ENCODE results near the gene HOXA3. TPM values are rescaled to one million over a fixed set of nuclear protein-coding genes. Genes with fewer than 3 reads are reported as not detected.

Gene HOXA3
- total RNA-seq, 4 donors from 2014 or later: 5.5 to 19.9 (median 6.2) TPM

DNA sequence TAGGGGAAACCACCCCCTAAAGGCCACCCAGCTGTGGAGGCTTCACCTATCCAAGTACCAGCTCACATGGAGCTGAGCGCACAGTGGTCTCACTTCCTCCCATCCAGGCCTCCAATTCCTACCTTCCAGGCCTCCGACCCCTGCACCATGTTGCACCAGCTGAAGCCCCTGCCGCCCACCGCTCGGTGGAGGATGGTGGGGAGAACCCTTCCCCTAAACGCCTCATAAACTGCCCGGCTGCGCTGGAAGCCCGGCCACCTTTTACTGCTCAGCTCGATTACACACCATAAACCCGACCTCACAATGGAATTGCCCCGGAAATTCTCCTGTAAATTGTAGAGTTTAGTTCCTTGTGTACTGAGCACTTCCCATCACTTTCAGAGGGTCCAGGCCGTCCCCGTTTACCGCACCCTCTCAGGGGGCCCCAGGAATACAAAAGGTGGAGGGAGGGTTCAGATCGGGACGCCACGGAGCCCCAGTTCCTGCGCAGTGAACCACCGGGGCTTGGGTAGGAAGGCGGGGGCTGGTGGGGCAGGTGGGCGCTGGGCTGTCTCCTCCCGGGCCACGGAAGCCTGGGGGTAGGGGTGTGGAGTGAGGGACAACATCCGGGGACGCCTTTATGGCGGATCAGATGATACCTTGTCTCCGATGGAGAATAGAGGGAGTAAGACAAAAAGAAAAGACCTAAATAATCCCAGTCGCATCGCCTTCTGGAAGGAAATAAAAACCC, 5.5 kb upstream of the HOXA3 start:
- TF ChIP-seq, protein P1, sequence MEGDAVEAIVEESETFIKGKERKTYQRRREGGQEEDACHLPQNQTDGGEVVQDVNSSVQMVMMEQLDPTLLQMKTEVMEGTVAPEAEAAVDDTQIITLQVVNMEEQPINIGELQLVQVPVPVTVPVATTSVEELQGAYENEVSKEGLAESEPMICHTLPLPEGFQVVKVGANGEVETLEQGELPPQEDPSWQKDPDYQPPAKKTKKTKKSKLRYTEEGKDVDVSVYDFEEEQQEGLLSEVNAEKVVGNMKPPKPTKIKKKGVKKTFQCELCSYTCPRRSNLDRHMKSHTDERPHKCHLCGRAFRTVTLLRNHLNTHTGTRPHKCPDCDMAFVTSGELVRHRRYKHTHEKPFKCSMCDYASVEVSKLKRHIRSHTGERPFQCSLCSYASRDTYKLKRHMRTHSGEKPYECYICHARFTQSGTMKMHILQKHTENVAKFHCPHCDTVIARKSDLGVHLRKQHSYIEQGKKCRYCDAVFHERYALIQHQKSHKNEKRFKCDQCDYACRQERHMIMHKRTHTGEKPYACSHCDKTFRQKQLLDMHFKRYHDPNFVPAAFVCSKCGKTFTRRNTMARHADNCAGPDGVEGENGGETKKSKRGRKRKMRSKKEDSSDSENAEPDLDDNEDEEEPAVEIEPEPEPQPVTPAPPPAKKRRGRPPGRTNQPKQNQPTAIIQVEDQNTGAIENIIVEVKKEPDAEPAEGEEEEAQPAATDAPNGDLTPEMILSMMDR (IDR thresholded peaks at IDR 0.05): no peak
- TF ChIP-seq POLR2AphosphoS5 (IDR thresholded peaks at IDR 0.05): no peak
- no peak for TF ChIP-seq EP300 (IDR thresholded peaks at IDR 0.05)
- no peak for TF ChIP-seq POLR2A (IDR thresholded peaks at IDR 0.05)
- no peaks in the 10 kb centered on the region for H3K36me3 ChIP-seq
- H3K4me1 ChIP-seq: peaks cover 79% of the 10 kb centered on the region
- H3K4me3 ChIP-seq: peak overlapping the region; percentile 84
- DNase-seq (ENCODE audit: low spot score in 2 of 2): peak; percentile 69 to 74
- H3K9me3 ChIP-seq: no peaks in the 10 kb centered on the region
- H3K27ac ChIP-seq: peak overlapping the region; percentile 97
- peaks cover 13% of the 10 kb centered on the region for H3K27me3 ChIP-seq
- 45% methylated on average over 30 of the region's 30 CpGs for WGBS

DNA sequence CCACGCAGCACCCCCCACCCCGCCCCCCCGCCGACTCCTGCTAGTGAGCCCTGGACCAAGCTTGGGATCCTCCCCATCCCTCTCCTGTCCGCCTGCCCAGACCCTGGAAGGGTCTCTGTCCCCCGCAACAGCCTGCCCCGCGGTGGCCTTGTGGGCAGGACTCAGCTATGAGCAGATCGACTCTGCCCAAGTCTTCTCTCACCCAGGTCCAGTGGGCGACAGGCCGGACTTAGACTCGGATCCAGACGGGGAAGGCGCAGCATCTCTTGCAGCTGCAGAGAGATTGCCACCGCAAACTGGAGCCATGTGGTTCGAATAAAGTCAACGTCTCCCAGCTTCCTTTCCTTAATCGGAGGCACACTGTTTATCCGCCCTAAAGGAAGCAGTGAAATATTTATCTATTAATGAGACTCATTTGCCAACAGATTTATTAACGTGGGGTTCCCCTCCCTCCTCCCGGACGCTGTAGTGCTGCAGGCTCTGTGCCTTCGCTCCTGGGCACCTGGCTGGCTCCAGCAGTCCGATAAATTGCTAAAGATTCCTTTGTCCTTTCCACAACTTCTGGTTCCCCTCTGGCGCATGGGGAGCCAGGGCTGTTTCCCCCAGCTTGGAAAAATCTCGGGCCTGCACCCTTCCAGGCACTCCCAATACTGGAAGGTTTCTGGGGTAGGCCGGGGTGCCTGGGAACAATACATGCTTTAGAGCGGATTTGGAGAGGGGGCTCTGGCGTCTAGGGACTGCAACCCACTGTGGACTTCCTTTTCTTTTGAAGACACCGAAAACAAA, 4.7 kb upstream of the HOXA3 start:
- peak; percentile 71 to 74 for DNase-seq (ENCODE audit: low spot score in 2 of 2)
- peaks cover 15% of the 10 kb centered on the region for H3K27me3 ChIP-seq
- TF ChIP-seq EP300 (IDR thresholded peaks at IDR 0.05) (no peak), POLR2AphosphoS5 (IDR thresholded peaks at IDR 0.05) (no peak)
- TF ChIP-seq, protein P1 (IDR thresholded peaks at IDR 0.05): no peak
- 24% methylated on average over 23 of the region's 30 CpGs for WGBS
- H3K36me3 ChIP-seq: no peaks in the 10 kb centered on the region
- peak overlapping the region; percentile 97 for H3K27ac ChIP-seq
- H3K9me3 ChIP-seq: no peaks in the 10 kb centered on the region
- H3K4me3 ChIP-seq: peak overlapping the region; percentile 84
- H3K4me1 ChIP-seq: peaks cover 85% of the 10 kb centered on the region

- Histone ChIP-seq H3K27ac (peak within 1 kb of the TSS; percentile 97), H3K9me3 (no peaks in the 10 kb centered on the region), H3K4me3 (peak within 1 kb of the TSS; percentile 84), H3K4me1 (peaks cover 85% of the 10 kb centered on the region), H3K36me3 (no peaks in the 10 kb centered on the region), H3K27me3 (peaks cover 15% of the 10 kb centered on the region)
- 0% methylated on average over 6 of the region's 33 CpGs for WGBS
- no peak for TF ChIP-seq POLR2A (IDR thresholded peaks at IDR 0.05)
- TF ChIP-seq EP300 (IDR thresholded peaks at IDR 0.05): no peak
- TF ChIP-seq POLR2AphosphoS5 (IDR thresholded peaks at IDR 0.05): no peak
- TF ChIP-seq, protein P1 (IDR thresholded peaks at IDR 0.05): no peak
- DNase-seq (ENCODE audit: low spot score in 2 of 2): peak; percentile 91 to 93
Observed at GRCh38 chr7:27156508-27156898, 4.1 kb upstream of the HOXA3 start, which contains the start of gene HOXA7. TSS of gene HOXA7 (minus strand) at chr7:27156675. CDS start at chr7:27156545, 130 bp downstream.

GRCh38 chr7:27155816-27156507, 3.6 kb upstream of the HOXA3 start:
- Histone ChIP-seq H3K36me3 (no peaks in the 10 kb centered on the region), H3K27ac (peak overlapping the region; percentile 97), H3K4me3 (peak overlapping the region; percentile 84), H3K9me3 (no peaks in the 10 kb centered on the region), H3K4me1 (peaks cover 86% of the 10 kb centered on the region), H3K27me3 (peaks cover 15% of the 10 kb centered on the region)
- DNase-seq (ENCODE audit: low spot score in 2 of 2): peak; percentile 70 to 82
- 3% methylated on average over 16 of the region's 63 CpGs for WGBS
- TF ChIP-seq EP300 (IDR thresholded peaks at IDR 0.05) (no peak), POLR2AphosphoS5 (IDR thresholded peaks at IDR 0.05) (peak; percentile 24 to 65 (median 53))

- Histone ChIP-seq H3K4me1 (peaks cover 86% of the 10 kb centered on the region), H3K27me3 (peaks cover 15% of the 10 kb centered on the region), H3K4me3 (peak overlapping the region; percentile 84), H3K27ac (peak overlapping the region; percentile 97), H3K9me3 (no peaks in the 10 kb centered on the region), H3K36me3 (no peaks in the 10 kb centered on the region)
- 49% methylated on average over 27 of the region's 48 CpGs for WGBS
- no peak for TF ChIP-seq POLR2A (IDR thresholded peaks at IDR 0.05)
- no peak for TF ChIP-seq POLR2AphosphoS5 (IDR thresholded peaks at IDR 0.05)
- TF ChIP-seq, protein P1 (IDR thresholded peaks at IDR 0.05): no peak
- TF ChIP-seq EP300 (IDR thresholded peaks at IDR 0.05): no peak
- peak; percentile 70 to 77 for DNase-seq (ENCODE audit: low spot score in 2 of 2)
Observed at GRCh38 chr7:27154901-27155815, 2.8 kb upstream of the HOXA3 start.
